Esophagus muscularis mucosa (tissue), 4 donors: ENCODE measurements around the gene ZNF804B. TPM values are rescaled to one million over a fixed set of nuclear protein-coding genes. Genes with fewer than 3 reads are reported as not detected.

Experiments
- DNase-seq: peaks from one replicate; pipeline ENCODE4 v3.0.0-alpha.2; 2017; ENCODE audit errors: extremely low spot score
- H3K27ac ChIP-seq, 4 donors: fragments of 200-600 bp; sonication (generic); replicated peaks in 1 of 4; 1 replicate in 3 of 4; 2 replicates in 1 of 4; pipeline ENCODE4 v1.5.1; 2016 to 2019; ENCODE audit warnings: mild to moderate bottlenecking in 1 of 4
- H3K27me3 ChIP-seq, 4 donors: fragments of 200-600 bp; sonication (generic); one replicate each; pipeline versions ENCODE4 v1.5.1 to v1.6.0; 2016 to 2019
- H3K36me3 ChIP-seq, 4 donors: fragments of 200-600 bp; sonication (generic); one replicate each; pipeline ENCODE4 v1.5.1; 2016 to 2019
- H3K4me1 ChIP-seq, 4 donors: fragments of 200-600 bp; sonication (generic); one replicate each; pipeline ENCODE4 v1.5.1; 2016 to 2019
- H3K4me3 ChIP-seq, 4 donors: fragments of 200-600 bp; sonication (generic); 1 replicate in 2 of 4; 2 replicates in 2 of 4; pipeline ENCODE4 v1.5.1; 2016 to 2019; ENCODE audit warnings: mild to moderate bottlenecking in 4 of 4, moderate library complexity in 1 of 4
- H3K9me3 ChIP-seq, 4 donors: fragments of 200-600 bp; sonication (generic); 1 replicate in 3 of 4; 2 replicates in 1 of 4; pipeline ENCODE4 v1.5.1; 2016 to 2019
- EP300 ChIP-seq: sonication (generic); formaldehyde crosslinking; IDR thresholded peaks from one replicate; pipeline ENCODE4 v1.6.1; 2017; ENCODE audit warnings: antibody characterized with exemption
- POLR2A ChIP-seq: fragments of 450-650 bp; IDR thresholded peaks from one replicate; pipeline ENCODE4 v1.6.1; 2017; ENCODE audit warnings: antibody characterized with exemption, moderate library complexity, mild to moderate bottlenecking, low read depth
- POLR2AphosphoS5 ChIP-seq, 2 donors: sonication (generic); formaldehyde crosslinking; IDR thresholded peaks; one replicate each; pipeline ENCODE4 v1.6.1; 2017; ENCODE audit warnings: antibody characterized with exemption in 2 of 2
- WGBS: methylation state at CpG from one replicate; pipeline ENCODE4 v1.1.5; 2018; 5-methylcytosine and 5-hydroxymethylcytosine counted together
- intact Hi-C: fragments of 100-400 bp; cut with DNase I; formaldehyde crosslinking; loops from one replicate; pipeline ENCODE4 v1.15.1; 2023
- total RNA-seq, 4 donors: library from RNA; depleted of rRNA; stranded (reverse); fragments of >200 nt; gene quantifications; one replicate each; pipeline versions ENCODE4 v1.1.0 to v1.2.1, GENCODE V29; 2016
- TF ChIP-seq, protein P1 (sequence below), 3 experiments: fragments of 200-600 bp in 2 of 3; fragments of 450-650 bp in 1 of 3; sonication (generic) in 2 of 3; IDR thresholded peaks; one replicate each; pipeline ENCODE4 v1.5.1; 2017 to 2019; ENCODE audit warnings: antibody characterized with exemption in 3 of 3, mild to moderate bottlenecking in 2 of 3, moderate library complexity in 1 of 3

Gene ZNF804B
- total RNA-seq, 4 donors from 2014 or later, result not detected

DNA sequence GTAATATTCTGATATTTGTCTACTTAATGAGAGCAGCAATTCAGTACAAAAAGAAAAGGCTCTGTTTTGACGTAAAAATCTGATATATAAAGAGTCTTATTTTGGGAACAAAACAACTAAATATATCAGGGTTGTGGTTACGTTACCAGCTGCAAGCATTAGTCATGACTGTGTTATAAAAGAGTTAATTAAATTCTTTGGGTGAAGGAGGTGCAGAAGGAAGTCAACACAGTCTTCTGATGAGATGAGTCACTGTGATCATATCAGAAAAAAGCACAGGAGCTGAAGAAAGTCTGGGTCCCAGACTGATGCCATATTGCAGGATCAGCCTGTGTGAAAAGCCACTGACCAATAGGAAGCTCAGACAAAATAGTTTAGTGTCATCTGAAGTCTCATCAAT, 270.4 kb downstream of the ZNF804B start:
- Histone ChIP-seq H3K36me3 (no peaks in the 10 kb centered on the region), H3K9me3 (no peaks in the 10 kb centered on the region), H3K4me3 (no peak overlapping the region), H3K27me3 (no peaks in the 10 kb centered on the region), H3K27ac (no peak overlapping the region), H3K4me1 (no peaks in the 10 kb centered on the region)
- DNase-seq, result no peak
- WGBS, result 67% methylated on average over 2 of the region's 2 CpGs
- intact Hi-C loops, result no loop called here
- no peak for TF ChIP-seq EP300
- TF ChIP-seq POLR2AphosphoS5 (IDR thresholded peaks at IDR 0.05), result no peak
- TF ChIP-seq POLR2A, result no peak
- TF ChIP-seq, protein P1, sequence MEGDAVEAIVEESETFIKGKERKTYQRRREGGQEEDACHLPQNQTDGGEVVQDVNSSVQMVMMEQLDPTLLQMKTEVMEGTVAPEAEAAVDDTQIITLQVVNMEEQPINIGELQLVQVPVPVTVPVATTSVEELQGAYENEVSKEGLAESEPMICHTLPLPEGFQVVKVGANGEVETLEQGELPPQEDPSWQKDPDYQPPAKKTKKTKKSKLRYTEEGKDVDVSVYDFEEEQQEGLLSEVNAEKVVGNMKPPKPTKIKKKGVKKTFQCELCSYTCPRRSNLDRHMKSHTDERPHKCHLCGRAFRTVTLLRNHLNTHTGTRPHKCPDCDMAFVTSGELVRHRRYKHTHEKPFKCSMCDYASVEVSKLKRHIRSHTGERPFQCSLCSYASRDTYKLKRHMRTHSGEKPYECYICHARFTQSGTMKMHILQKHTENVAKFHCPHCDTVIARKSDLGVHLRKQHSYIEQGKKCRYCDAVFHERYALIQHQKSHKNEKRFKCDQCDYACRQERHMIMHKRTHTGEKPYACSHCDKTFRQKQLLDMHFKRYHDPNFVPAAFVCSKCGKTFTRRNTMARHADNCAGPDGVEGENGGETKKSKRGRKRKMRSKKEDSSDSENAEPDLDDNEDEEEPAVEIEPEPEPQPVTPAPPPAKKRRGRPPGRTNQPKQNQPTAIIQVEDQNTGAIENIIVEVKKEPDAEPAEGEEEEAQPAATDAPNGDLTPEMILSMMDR (IDR thresholded peaks at IDR 0.05), result no peak

DNA sequence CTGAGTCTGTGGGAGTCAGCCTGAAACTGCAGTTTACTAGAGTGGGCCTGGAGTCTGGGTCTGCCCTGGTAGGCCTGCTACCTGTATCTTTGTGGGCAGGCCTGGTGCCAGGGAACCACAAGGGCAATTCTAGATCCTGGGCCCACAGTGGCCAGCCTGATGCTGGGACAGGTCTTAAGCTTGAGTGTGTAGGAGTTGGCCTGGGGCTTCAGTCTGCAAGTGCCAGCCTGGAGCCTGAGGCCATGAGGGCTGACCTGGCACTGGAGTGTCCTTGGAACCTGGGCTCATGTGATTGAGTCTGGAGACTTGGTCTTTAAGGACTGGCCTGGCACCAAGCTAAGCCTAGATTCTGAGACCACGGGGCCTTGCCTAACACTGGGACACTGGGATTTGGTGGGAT, 281.7 kb downstream of the ZNF804B start:
- Histone ChIP-seq H3K9me3 (peaks cover 0 to 7% (median 0%) of the 10 kb centered on the region in 4 donors), H3K4me1 (no peaks in the 10 kb centered on the region), H3K27me3 (no peaks in the 10 kb centered on the region), H3K27ac (no peak overlapping the region), H3K4me3 (no peak overlapping the region), H3K36me3 (no peaks in the 10 kb centered on the region)
- TF ChIP-seq POLR2A (no peak), POLR2AphosphoS5 (IDR thresholded peaks at IDR 0.05) (no peak), EP300 (no peak)
- TF ChIP-seq, protein P1 (IDR thresholded peaks at IDR 0.05), result no peak
- 71% methylated on average over 1 of the region's 1 CpG for WGBS
- DNase-seq, result no peak
- intact Hi-C loops, result no loop called here

DNA sequence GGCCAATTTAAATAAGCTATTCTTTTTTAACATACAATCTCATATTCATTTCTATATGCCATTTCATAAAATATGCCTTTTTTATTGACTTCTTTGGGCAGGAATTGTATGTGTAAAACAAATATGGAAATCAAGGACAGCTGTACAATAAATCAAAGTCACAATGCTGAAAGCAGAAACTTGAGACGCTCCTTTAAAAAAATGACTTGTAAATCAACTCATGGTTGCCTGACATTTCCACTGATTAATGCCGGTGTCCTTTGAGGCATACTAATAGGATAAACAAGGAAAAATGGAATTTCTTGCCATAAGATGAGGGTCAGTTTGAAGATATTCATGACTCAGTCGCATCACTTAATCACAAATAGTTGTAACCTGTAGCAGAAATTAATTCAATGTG, 283.4 kb downstream of the ZNF804B start:
- Histone ChIP-seq H3K4me1 (no peaks in the 10 kb centered on the region), H3K27ac (no peak overlapping the region), H3K27me3 (no peaks in the 10 kb centered on the region), H3K9me3 (peaks cover 0 to 7% (median 0%) of the 10 kb centered on the region in 4 donors), H3K36me3 (no peaks in the 10 kb centered on the region), H3K4me3 (no peak overlapping the region)
- intact Hi-C loops, result no loop called here
- 55% methylated on average over 3 of the region's 3 CpGs for WGBS
- TF ChIP-seq, protein P1 (IDR thresholded peaks at IDR 0.05), result no peak
- no peak for TF ChIP-seq EP300
- no peak for TF ChIP-seq POLR2AphosphoS5 (IDR thresholded peaks at IDR 0.05)
- no peak for TF ChIP-seq POLR2A
- DNase-seq, result no peak

DNA sequence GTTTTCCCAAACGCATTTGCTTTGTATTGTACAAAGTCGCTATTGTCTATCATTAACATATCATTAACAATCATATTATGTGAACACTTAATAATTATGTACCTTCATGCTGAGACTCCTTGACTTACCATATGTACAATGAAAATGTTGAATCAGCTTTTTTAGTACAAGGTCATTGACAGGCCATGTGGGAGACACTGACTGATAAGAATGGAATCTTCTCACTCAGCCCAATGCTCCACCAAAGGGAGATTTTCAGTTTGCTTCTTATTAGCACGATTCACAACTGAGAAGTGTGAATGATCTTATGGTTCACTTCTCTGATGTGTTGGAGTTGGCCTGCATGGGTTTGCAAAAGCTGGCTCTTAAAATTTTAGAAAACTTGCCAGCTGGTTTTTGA, 289.5 kb downstream of the ZNF804B start:
- H3K27ac ChIP-seq, result no peak overlapping the region
- no peaks in the 10 kb centered on the region for H3K9me3 ChIP-seq
- H3K27me3 ChIP-seq, result no peaks in the 10 kb centered on the region
- H3K4me1 ChIP-seq, result no peaks in the 10 kb centered on the region
- H3K36me3 ChIP-seq, result no peaks in the 10 kb centered on the region
- intact Hi-C loops, result no loop called here
- no peak overlapping the region for H3K4me3 ChIP-seq
- no peak for DNase-seq
- TF ChIP-seq POLR2AphosphoS5 (IDR thresholded peaks at IDR 0.05) (no peak), POLR2A (no peak), EP300 (no peak)
- TF ChIP-seq, protein P1 (IDR thresholded peaks at IDR 0.05), result no peak
- WGBS, result 93% methylated on average over 3 of the region's 3 CpGs

DNA sequence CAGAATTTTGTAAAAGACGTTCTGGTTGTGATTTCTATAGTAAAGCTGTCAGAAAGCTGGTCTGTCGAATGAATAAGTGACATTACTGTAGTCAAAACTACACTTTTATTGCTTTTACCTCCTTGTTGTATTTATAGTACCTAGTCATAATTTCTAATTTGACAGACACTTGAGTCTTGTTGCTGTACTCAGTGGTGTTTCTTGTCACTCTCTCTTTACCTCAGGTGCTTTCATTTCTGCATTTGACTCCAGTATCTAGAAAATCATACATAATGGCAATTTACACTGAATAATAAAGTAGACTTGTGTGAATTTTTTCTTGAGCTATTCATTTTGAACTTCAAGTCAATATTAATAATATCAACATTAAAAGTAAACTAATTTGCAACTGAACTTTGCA, 293.6 kb downstream of the ZNF804B start:
- 77% methylated on average over 2 of the region's 2 CpGs for WGBS
- no peaks in the 10 kb centered on the region for H3K27me3 ChIP-seq
- no peaks in the 10 kb centered on the region for H3K36me3 ChIP-seq
- H3K9me3 ChIP-seq, result no peaks in the 10 kb centered on the region
- no peak for TF ChIP-seq EP300
- TF ChIP-seq POLR2A, result no peak
- TF ChIP-seq, protein P1 (IDR thresholded peaks at IDR 0.05), result no peak
- no peak for TF ChIP-seq POLR2AphosphoS5 (IDR thresholded peaks at IDR 0.05)
- no peak overlapping the region for H3K4me3 ChIP-seq
- no peaks in the 10 kb centered on the region for H3K4me1 ChIP-seq
- DNase-seq, result no peak
- no peak overlapping the region for H3K27ac ChIP-seq
- intact Hi-C loops, result no loop called here
